BE2C (cell line): ENCODE data around the gene ABCA4.
"Not testable (repeated sequence)": the region's sequence is repeated elsewhere in the genome, so short reads cannot be mapped to it uniquely, and the experiment has no call there.

ENCODE experiments used
- DNase-seq: peaks from one replicate; pipeline ENCODE4 v3.0.0-alpha.2; 2020
- H3K27me3 ChIP-seq: fragments of 250-450 bp; sonication (Bioruptor Pico); 2 replicates; pipeline ENCODE4 v1.5.1; 2020; ENCODE audit warnings: mild to moderate bottlenecking
- H3K36me3 ChIP-seq: fragments of 250-450 bp; sonication (Bioruptor Pico); 2 replicates; pipeline ENCODE4 v1.5.1; 2020; ENCODE audit warnings: mild to moderate bottlenecking
- H3K4me1 ChIP-seq: fragments of 250-450 bp; sonication (Bioruptor Pico); 2 replicates; pipeline ENCODE4 v1.5.1; 2020
- H3K4me3 ChIP-seq: 2 replicates; pipeline ENCODE4 v1.5.1; 2011; ENCODE audit warnings: low read depth, low read length
- H3K9me3 ChIP-seq: fragments of 250-450 bp; sonication (Bioruptor Pico); 2 replicates; pipeline ENCODE4 v1.5.1; 2020
- TF ChIP-seq, protein P1 (sequence below): IDR thresholded peaks from 2 replicates; pipeline ENCODE4 v1.5.1; 2012; ENCODE audit warnings: mild to moderate bottlenecking, low read depth, low read length

Gene ABCA4

DNA sequence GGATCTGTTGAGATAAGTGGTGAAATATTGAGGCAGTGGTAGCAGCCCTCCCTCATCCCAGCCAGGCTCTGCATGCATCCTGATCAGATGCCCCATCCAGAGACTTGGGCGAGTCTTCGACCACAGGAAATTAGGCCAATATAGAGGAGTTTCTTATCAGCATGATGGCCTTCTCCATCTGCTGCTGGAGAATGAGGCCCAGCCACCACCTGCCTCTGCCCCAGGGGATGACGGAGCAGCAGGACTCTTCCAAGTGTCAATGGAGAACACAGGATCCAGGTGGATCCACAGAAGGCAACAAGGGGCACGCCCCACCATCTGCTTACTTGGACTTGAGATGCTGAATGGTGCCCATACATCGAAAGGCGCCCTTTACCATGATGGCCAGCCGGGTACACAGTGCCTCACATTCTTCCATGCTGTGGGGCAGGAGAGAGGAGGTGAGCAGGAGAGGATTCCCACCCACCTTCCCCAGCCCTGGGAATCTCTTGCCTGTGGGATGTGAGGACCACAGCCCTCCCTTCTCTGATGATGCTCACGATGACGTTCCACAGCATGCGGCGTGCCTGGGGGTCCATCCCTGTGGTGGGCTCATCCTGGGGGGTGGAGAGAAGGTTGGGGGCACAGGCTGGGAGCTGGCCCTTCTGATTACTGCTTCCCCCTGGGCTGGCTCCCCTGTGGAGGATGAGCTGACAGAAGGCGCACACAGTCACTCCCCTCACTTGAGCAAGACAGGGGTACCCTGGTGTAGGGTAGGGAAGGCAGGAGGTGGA, 120.3 kb downstream of the ABCA4 start:
- Histone ChIP-seq H3K27me3 (no peaks in the 10 kb centered on the region), H3K4me3 (no peak overlapping the region), H3K4me1 (no peaks in the 10 kb centered on the region), H3K36me3 (no peaks in the 10 kb centered on the region), H3K9me3 (no peaks in the 10 kb centered on the region)
- DNase-seq = no peak
- TF ChIP-seq, protein P1, sequence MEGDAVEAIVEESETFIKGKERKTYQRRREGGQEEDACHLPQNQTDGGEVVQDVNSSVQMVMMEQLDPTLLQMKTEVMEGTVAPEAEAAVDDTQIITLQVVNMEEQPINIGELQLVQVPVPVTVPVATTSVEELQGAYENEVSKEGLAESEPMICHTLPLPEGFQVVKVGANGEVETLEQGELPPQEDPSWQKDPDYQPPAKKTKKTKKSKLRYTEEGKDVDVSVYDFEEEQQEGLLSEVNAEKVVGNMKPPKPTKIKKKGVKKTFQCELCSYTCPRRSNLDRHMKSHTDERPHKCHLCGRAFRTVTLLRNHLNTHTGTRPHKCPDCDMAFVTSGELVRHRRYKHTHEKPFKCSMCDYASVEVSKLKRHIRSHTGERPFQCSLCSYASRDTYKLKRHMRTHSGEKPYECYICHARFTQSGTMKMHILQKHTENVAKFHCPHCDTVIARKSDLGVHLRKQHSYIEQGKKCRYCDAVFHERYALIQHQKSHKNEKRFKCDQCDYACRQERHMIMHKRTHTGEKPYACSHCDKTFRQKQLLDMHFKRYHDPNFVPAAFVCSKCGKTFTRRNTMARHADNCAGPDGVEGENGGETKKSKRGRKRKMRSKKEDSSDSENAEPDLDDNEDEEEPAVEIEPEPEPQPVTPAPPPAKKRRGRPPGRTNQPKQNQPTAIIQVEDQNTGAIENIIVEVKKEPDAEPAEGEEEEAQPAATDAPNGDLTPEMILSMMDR = no peak

DNA sequence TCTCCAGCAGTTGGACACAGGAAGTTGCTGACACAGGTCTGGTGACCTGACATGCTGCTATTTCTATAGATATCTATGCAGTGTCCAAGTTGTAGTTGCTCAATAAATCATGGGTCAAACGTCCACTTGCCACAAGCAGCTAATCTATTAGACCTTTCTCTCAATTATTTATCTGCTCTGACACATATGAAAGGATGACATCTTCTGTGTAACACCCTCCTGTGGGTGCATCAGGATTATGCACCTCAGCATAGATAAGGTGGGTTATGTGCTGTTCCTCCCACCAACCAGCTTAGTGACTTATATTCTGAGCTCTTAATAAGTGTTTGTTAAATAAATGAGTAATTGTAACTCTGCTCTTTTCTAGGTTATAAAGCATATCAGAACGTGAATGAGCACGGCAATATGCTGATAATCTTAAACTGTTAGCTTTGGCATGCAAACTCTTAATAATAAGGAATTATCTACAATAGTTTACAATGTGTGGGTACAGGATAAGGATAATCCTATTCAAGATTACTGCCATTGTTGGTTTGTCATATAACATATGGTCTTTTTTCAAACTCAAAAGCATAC, 121.0 kb downstream of the ABCA4 start:
- TF ChIP-seq, protein P1 = no peak
- H3K36me3 ChIP-seq = no peaks in the 10 kb centered on the region

DNA sequence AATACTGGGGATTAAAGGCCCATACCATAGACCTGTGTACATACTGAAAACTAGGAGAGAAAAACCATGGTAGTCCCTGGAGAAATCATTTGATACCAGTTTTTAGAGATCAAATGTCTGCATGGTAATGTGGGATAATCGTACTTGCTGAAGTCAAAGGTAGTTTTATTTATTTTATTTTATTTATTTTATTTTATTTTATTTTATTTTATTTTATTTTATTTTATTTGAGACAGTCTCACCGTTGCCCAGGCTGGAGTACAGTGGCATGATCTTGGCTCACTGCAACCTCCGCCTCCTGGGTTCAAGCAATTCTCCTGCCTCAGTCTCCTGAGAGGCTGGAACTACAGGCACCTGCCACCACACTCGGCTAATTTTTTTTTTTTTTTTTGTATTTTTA, 122.4 kb downstream of the ABCA4 start:
- H3K36me3 ChIP-seq, DNase-seq, H3K27me3 ChIP-seq, H3K4me1 ChIP-seq, H3K9me3 ChIP-seq, H3K4me3 ChIP-seq: not testable (repeated sequence)

More for the DNA sequence above, 121.0 kb downstream of the ABCA4 start:
- DNase-seq = no peak
- Histone ChIP-seq H3K4me3 (no peak overlapping the region), H3K9me3 (no peaks in the 10 kb centered on the region), H3K27me3 (no peaks in the 10 kb centered on the region), H3K4me1 (no peaks in the 10 kb centered on the region)

DNA sequence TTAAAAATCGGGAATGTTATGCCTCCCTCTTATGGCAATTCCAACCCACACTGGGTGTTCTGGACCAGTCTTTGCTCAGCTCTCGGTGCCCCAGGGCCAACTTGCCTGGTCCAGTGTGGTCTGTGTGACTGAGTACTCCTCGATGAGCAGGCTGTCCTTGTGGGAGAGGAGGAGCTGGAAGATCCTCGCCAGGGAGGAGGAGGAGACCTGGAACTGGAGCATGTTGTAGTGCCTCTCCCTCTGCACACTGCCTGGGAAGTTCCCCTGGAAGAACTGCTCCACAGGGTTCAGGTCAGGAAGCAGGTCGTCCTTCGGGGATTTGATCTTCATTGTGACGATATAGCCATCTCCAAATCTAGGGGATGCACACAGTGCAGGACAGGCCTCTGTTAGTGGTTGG, 123.2 kb downstream of the ABCA4 start:
- Histone ChIP-seq H3K4me1 (no peaks in the 10 kb centered on the region), H3K36me3 (no peaks in the 10 kb centered on the region), H3K9me3 (no peaks in the 10 kb centered on the region), H3K27me3 (no peaks in the 10 kb centered on the region), H3K4me3 (no peak overlapping the region)
- TF ChIP-seq, protein P1 = no peak
- DNase-seq = no peak

DNA sequence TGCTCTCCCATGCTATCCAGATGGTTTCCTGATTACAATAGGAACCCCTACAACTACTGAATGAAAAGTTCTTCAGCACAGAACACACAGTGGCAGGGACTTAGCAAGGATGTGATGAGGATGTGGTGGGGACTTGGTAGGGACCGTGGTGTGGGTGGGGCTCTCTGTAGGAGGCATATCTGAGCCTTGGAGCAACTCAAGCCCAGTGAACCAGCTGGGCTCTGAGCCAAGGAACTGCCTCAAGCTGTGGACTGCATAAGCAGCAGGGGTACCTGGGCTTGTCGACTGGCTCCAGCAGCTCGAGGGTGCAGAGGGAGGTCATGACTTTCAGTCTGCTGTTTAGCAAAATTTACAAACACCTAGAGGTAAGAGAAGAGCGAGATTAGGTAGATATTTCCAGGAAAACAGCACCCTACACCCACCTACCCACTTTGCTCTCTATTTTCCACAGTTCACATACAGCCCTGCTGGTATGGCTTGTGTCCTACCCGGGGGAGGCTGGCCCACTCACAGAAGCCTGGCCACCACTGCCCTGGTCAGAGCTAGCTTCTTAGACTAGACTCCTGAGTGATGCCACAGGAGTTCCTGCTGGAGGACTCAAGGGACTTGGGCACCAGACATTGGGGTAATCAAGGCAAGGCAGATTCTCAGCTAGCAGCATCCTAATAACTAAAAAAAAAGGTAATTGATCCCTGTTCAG, 125.0 kb downstream of the ABCA4 start:
- H3K27me3 ChIP-seq = no peaks in the 10 kb centered on the region
- H3K4me3 ChIP-seq = no peak overlapping the region
- TF ChIP-seq, protein P1 = no peak
- no peaks in the 10 kb centered on the region for H3K36me3 ChIP-seq
- no peaks in the 10 kb centered on the region for H3K4me1 ChIP-seq
- peak; percentile 18 for DNase-seq
- no peaks in the 10 kb centered on the region for H3K9me3 ChIP-seq

DNA sequence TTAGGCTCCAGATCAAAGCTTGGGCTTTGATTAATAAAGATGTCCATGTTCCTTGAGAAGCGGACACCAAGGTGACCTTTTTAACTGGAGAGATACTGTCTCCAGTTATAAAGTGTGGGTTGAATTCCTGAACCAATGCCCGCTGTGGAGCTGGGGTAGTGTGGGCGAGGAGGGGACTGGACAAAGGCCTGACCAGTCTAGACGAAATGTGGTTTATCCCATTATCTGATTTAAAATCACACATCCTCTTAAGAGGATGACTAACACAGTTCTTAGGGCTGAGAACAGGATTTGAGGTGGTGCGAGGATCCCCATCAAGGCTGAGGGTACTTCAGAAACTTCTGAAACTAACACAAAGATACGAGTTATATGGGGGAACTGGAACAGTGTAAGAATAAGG, 127.2 kb downstream of the ABCA4 start:
- Histone ChIP-seq H3K4me3 (no peak overlapping the region), H3K4me1 (no peaks in the 10 kb centered on the region)

More for the DNA sequence above, 127.2 kb downstream of the ABCA4 start:
- TF ChIP-seq, protein P1 = no peak
- no peaks in the 10 kb centered on the region for H3K9me3 ChIP-seq
- H3K36me3 ChIP-seq = no peaks in the 10 kb centered on the region
- no peak for DNase-seq
- no peaks in the 10 kb centered on the region for H3K27me3 ChIP-seq
